GM23248 (cell line): ENCODE results near the gene CNTLN.

Experiments used
- EZH2 ChIP-seq: fragments of 200-600 bp; sonication (generic); IDR thresholded peaks from 2 replicates; pipeline ENCODE4 v1.6.1; 2018; ENCODE audit warnings: antibody characterized with exemption, mild to moderate bottlenecking; ENCODE audit not compliant: insufficient read depth, poor library complexity, severe bottlenecking
- EZH2phosphoT487 ChIP-seq: fragments of 200-600 bp; sonication (generic); IDR thresholded peaks from 2 replicates; pipeline ENCODE4 v1.6.1; 2018; ENCODE audit warnings: antibody characterized with exemption, moderate library complexity, mild to moderate bottlenecking, low read depth; ENCODE audit not compliant: insufficient read depth

GRCh38 chr9:17509151-17509550 lies 374.3 kb downstream of the CNTLN start:
- TF ChIP-seq EZH2phosphoT487, result no peak
- no peak for TF ChIP-seq EZH2
